Transverse colon (tissue), 4 donors: ENCODE data around the gene DTD1. TPM values are rescaled to one million over a fixed set of nuclear protein-coding genes. Genes with fewer than 3 reads are reported as not detected.

Experiments used
- DNase-seq: peaks from one replicate; pipeline ENCODE4 v3.0.0-alpha.2; 2019
- H3K27ac ChIP-seq, 4 donors: fragments of 200-600 bp; sonication (generic); 2 replicates each; pipeline ENCODE4 v1.5.1; 2016 to 2018; ENCODE audit warnings: inconsistent platforms in 4 of 4
- H3K27me3 ChIP-seq: fragments of 200-600 bp; sonication (generic); 2 replicates; pipeline ENCODE4 v1.5.1; 2017; ENCODE audit warnings: inconsistent platforms
- H3K36me3 ChIP-seq, 4 donors: fragments of 200-600 bp; sonication (generic); 2 replicates each; pipeline ENCODE4 v1.5.1; 2017 to 2019; ENCODE audit warnings: inconsistent platforms in 4 of 4
- H3K4me1 ChIP-seq, 4 donors: fragments of 200-600 bp; sonication (generic); 2 replicates each; pipeline ENCODE4 v1.5.1; 2017 to 2020; ENCODE audit warnings: inconsistent platforms in 4 of 4
- H3K4me3 ChIP-seq, 4 donors: fragments of 200-600 bp; sonication (generic); 1 replicate in 1 of 4; 2 replicates in 3 of 4; pipeline versions ENCODE4 v1.5.1 to v1.6.1; 2017 to 2019; ENCODE audit warnings: inconsistent platforms in 4 of 4
- H3K9me3 ChIP-seq, 2 donors: fragments of 200-600 bp; sonication (generic); 2 replicates each; pipeline ENCODE4 v1.5.1; 2017 to 2019; ENCODE audit warnings: inconsistent platforms in 2 of 2
- CTCF ChIP-seq, 5 experiments: fragments of 200-600 bp in 3 of 5; fragments of 450-650 bp in 2 of 5; sonication (generic) in 3 of 5; IDR thresholded peaks; 1 replicate in 2 of 5; 2 replicates in 3 of 5; pipeline ENCODE4 v1.5.1; 2016 to 2017; ENCODE audit warnings: antibody characterized with exemption in 5 of 5, inconsistent platforms in 3 of 5, mild to moderate bottlenecking in 2 of 5, moderate library complexity in 1 of 5
- EP300 ChIP-seq: sonication (generic); formaldehyde crosslinking; IDR thresholded peaks from one replicate; pipeline ENCODE4 v1.6.1; 2017; ENCODE audit warnings: antibody characterized with exemption, low read depth
- POLR2A ChIP-seq: fragments of 450-650 bp; IDR thresholded peaks from one replicate; pipeline ENCODE4 v1.6.1; 2016; ENCODE audit warnings: antibody characterized with exemption, mild to moderate bottlenecking, moderate library complexity
- POLR2AphosphoS5 ChIP-seq, 3 donors: sonication (generic); formaldehyde crosslinking; IDR thresholded peaks; one replicate each; pipeline ENCODE4 v1.6.1; 2016; ENCODE audit warnings: antibody characterized with exemption in 3 of 3
- WGBS, 2 donors: methylation state at CpG; one replicate each; pipeline ENCODE4 v1.1.5; 2018; ENCODE audit warnings: low coverage in 1 of 2; 5-methylcytosine and 5-hydroxymethylcytosine counted together
- in situ Hi-C, 4 donors: fragments of 200-750 bp; cut with MboI; loops; one replicate each; pipeline versions ENCODE4 v1.15.0 to v1.15.1; 2017; ENCODE audit warnings: low sequenced_read_pairs in 3 of 4, low pct_ligation_motif_present in 1 of 4, low pct_unique_long_range_greater_than_20kb in 1 of 4
- intact Hi-C: fragments of 100-400 bp; cut with DNase I; formaldehyde crosslinking; loops from one replicate; pipeline ENCODE4 v1.15.1; 2023; ENCODE audit warnings: low total_unique reads
- total RNA-seq, 4 donors: library from RNA; depleted of rRNA; stranded (reverse); fragments of >200 nt; gene quantifications; one replicate each; pipeline ENCODE4 v1.1.0, GENCODE V29; 2016

DTD1 gene
- total RNA-seq, 4 donors from 2014 or later = 3.7 to 17.6 (median 9.8) TPM

- H3K27me3 ChIP-seq = peaks cover 9% of the 10 kb centered on the region
- no peak overlapping the region for H3K27ac ChIP-seq
- intact Hi-C loops (no loop called here), in situ Hi-C loops (no loop called here)
- no peaks in the 10 kb centered on the region for H3K9me3 ChIP-seq
- H3K36me3 ChIP-seq = no peaks in the 10 kb centered on the region
- no peak overlapping the region for H3K4me3 ChIP-seq
- WGBS, 2 donors = 65 to 69% methylated on average over 2 of the region's 2 CpGs
- no peaks in the 10 kb centered on the region for H3K4me1 ChIP-seq
- TF ChIP-seq POLR2AphosphoS5 (IDR thresholded peaks at IDR 0.05) (no peak), CTCF (IDR thresholded peaks at IDR 0.05) (no peak), POLR2A (no peak), EP300 (no peak)
- DNase-seq = no peak
Measured at GRCh38 chr20:18774207-18774606, 186.4 kb downstream of the DTD1 start.

GRCh38 chr20:18775633-18776032 is 187.8 kb downstream of the DTD1 start:
- WGBS, 2 donors = 92% methylated on average over 5 of the region's 5 CpGs; no CpG with 5 or more reads in 1 of the 2 donors
- in situ Hi-C loops (no loop called here), intact Hi-C loops (no loop called here)
- H3K36me3 ChIP-seq = no peaks in the 10 kb centered on the region
- no peak for DNase-seq
- H3K4me3 ChIP-seq = no peak overlapping the region
- H3K4me1 ChIP-seq = no peaks in the 10 kb centered on the region
- H3K27ac ChIP-seq = no peak overlapping the region
- H3K9me3 ChIP-seq = no peaks in the 10 kb centered on the region
- TF ChIP-seq POLR2AphosphoS5 (IDR thresholded peaks at IDR 0.05) (no peak), EP300 (no peak), POLR2A (no peak), CTCF (IDR thresholded peaks at IDR 0.05) (no peak)
- peaks cover 9% of the 10 kb centered on the region for H3K27me3 ChIP-seq

- Histone ChIP-seq H3K4me3 (no peak overlapping the region), H3K4me1 (no peaks in the 10 kb centered on the region)
- in situ Hi-C loops = no loop called here
Measured at GRCh38 chr20:18778690-18779392, 191.0 kb downstream of the DTD1 start.

More at GRCh38 chr20:18778690-18779392, 191.0 kb downstream of the DTD1 start:
- no peaks in the 10 kb centered on the region for H3K27me3 ChIP-seq
- no peak for TF ChIP-seq POLR2AphosphoS5 (IDR thresholded peaks at IDR 0.05)
- no peak for TF ChIP-seq POLR2A
- no peak for TF ChIP-seq CTCF (IDR thresholded peaks at IDR 0.05)
- TF ChIP-seq EP300 = no peak
- no peak for DNase-seq
- no peak overlapping the region for H3K27ac ChIP-seq
- H3K36me3 ChIP-seq = no peaks in the 10 kb centered on the region
- intact Hi-C loops = no loop called here
- H3K9me3 ChIP-seq = no peaks in the 10 kb centered on the region
- WGBS, 2 donors = 86% methylated on average over 10 of the region's 10 CpGs; no CpG with 5 or more reads in 1 of the 2 donors
